GM12892 (cell line): ENCODE measurements around the gene NACC2.

Experiments
- POLR2A ChIP-seq: IDR thresholded peaks from 2 replicates; pipeline ENCODE4 v1.6.1; 2011; ENCODE audit warnings: low read depth, low read length, control low read depth
- POLR2AphosphoS5 ChIP-seq: IDR thresholded peaks from 2 replicates; pipeline ENCODE4 v1.6.1; 2011; ENCODE audit warnings: low read depth, low read length, control low read depth

GRCh38 chr9:136013116-136013515, 82.0 kb downstream of the NACC2 start:
- TF ChIP-seq POLR2AphosphoS5: no peak
- TF ChIP-seq POLR2A: no peak
